HUDEP-2 (cell line): Measurements from ENCODE around the gene TECPR1.

Experiments
- DNase-seq, 76 experiments: peaks; one replicate each; lab custom pipeline; 2025; ENCODE audit not compliant: unreplicated experiment in 76 of 76; lab: John Stamatoyannopoulos, UW

Gene TECPR1

GRCh38 chr7:98193474-98194180 is 58.4 kb downstream of the TECPR1 start:
- DNase-seq = no peak

- no peak for DNase-seq
These were observed 59.1 kb downstream of the TECPR1 start for GRCh38 chr7:98192781-98193457.

- no peak for DNase-seq
These were observed 60.2 kb downstream of the TECPR1 start for GRCh38 chr7:98191668-98192431.

GRCh38 chr7:98189559-98189958 is 62.5 kb downstream of the TECPR1 start:
- no peak for DNase-seq

- no peak for DNase-seq
These were observed 64.9 kb downstream of the TECPR1 start for GRCh38 chr7:98187138-98187502.

GRCh38 chr7:98186452-98187137 is 65.4 kb downstream of the TECPR1 start:
- DNase-seq = no peak

- no peak for DNase-seq
These were observed 66.9 kb downstream of the TECPR1 start for GRCh38 chr7:98185101-98185500.

- DNase-seq = no peak
These were observed 71.3 kb downstream of the TECPR1 start for GRCh38 chr7:98180751-98181150.

- DNase-seq = no peak
These were observed 73.1 kb downstream of the TECPR1 start for GRCh38 chr7:98178762-98179490.

- DNase-seq = no peak
These were observed 73.7 kb downstream of the TECPR1 start for GRCh38 chr7:98178321-98178720.

- no peak for DNase-seq
These were observed 74.5 kb downstream of the TECPR1 start for GRCh38 chr7:98177553-98177952.

GRCh38 chr7:98175260-98175940 is 76.6 kb downstream of the TECPR1 start:
- DNase-seq = peak in 73 of 76 experiments; percentile 9 to 87 (median 59)

GRCh38 chr7:98174334-98175259 is 77.4 kb downstream of the TECPR1 start:
- DNase-seq = peak in 35 of 76 experiments; percentile 4 to 70 (median 24)

GRCh38 chr7:98171449-98171848 is 80.6 kb downstream of the TECPR1 start:
- DNase-seq = no peak

GRCh38 chr7:98170966-98171365 is 81.1 kb downstream of the TECPR1 start:
- DNase-seq = no peak

GRCh38 chr7:98168904-98169621 is 83.0 kb downstream of the TECPR1 start:
- peak in 12 of 76 experiments; percentile 3 to 27 (median 12) for DNase-seq

- DNase-seq = peak in 31 of 76 experiments; percentile 2 to 35 (median 17)
These were observed 83.7 kb downstream of the TECPR1 start for GRCh38 chr7:98168181-98168903.
